Psoas muscle (tissue), 8 donors: ENCODE data around the gene MRPL55. TPM values are rescaled to one million over a fixed set of nuclear protein-coding genes. Genes with fewer than 3 reads are reported as not detected.

Experiments used
- ATAC-seq, 4 donors: fragments of 200-7000 bp; cut with Tn5 transposase; one replicate each; pipeline ENCODE4 v1.9.1; 2020; ENCODE audit warnings: moderate library complexity in 3 of 4, mild to moderate bottlenecking in 2 of 4
- DNase-seq, 2 donors: peaks; one replicate each; pipeline ENCODE4 v3.0.0-alpha.2; 2020
- H3K27ac ChIP-seq: fragments of 200-600 bp; one replicate; pipeline ENCODE4 v1.8.0; 2022
- H3K27me3 ChIP-seq, 3 donors: fragments of 200-600 bp in 1 of 3; one replicate each; pipeline versions ENCODE4 v1.6.1 to v1.8.0; 2013 to 2022; ENCODE audit warnings: low read length in 2 of 3, mild to moderate bottlenecking in 2 of 3, moderate library complexity in 1 of 3; ENCODE audit not compliant: insufficient read depth in 3 of 3
- H3K36me3 ChIP-seq, 2 donors: fragments of 200-600 bp in 1 of 2; one replicate each; pipeline versions ENCODE4 v1.6.1 to v1.8.0; 2013 to 2022; ENCODE audit warnings: low read depth in 1 of 2, mild to moderate bottlenecking in 1 of 2, moderate library complexity in 1 of 2; ENCODE audit not compliant: insufficient read depth in 1 of 2
- H3K4me1 ChIP-seq: fragments of 200-600 bp; one replicate; pipeline ENCODE4 v1.8.0; 2022
- H3K4me3 ChIP-seq: fragments of 200-600 bp; one replicate; pipeline ENCODE4 v1.8.0; 2022; ENCODE audit warnings: mild to moderate bottlenecking
- H3K9me3 ChIP-seq: fragments of 200-600 bp; one replicate; pipeline ENCODE4 v1.8.0; 2022
- WGBS, 3 donors: extraction: QIAGEN DNeasy Blood & Tissue Kit; methylation state at CpG; one replicate each; pipeline versions ENCODE4 v1.1.6 to v1.1.7; 2013; 5-methylcytosine and 5-hydroxymethylcytosine counted together
- intact Hi-C, 2 donors: fragments of 100-400 bp; cut with DNase I; formaldehyde crosslinking; loops; one replicate each; pipeline versions ENCODE4 v1.11.0 to v1.14.2; 2022
- polyA plus RNA-seq, 3 donors: library from polyadenylated mRNA; stranded (reverse); fragments of 200-250 nt; gene quantifications; one replicate each; pipeline ENCODE4 v1.2.3, GENCODE V29; 2013
- total RNA-seq, 4 donors: library from RNA; stranded (reverse); fragmentation: NEBNext Ultra II Directional in 2 of 4; extraction: Animal tissue kit (Norgen Biotek cat#: 25700) in 2 of 4; gene quantifications; one replicate each; pipeline versions ENCODE4 v1.2.1 to v1.2.4, GENCODE V29; 2021 to 2023
- TF ChIP-seq, protein P1 (sequence below): fragments of 200-600 bp; IDR thresholded peaks from one replicate; pipeline ENCODE4 v1.8.0; 2022; ENCODE audit warnings: antibody characterized with exemption
- donor health status: healthy with polysubstance abuse.
- donor health status: DM: no; HTN: no; CAD: no; lungs with moderate emphysema.
- donor health status: Bipolar disorder and iron deficiency.
- donor health status: healthy.
- donor health status: DM: yes; HTN: yes; CAD: no.
- donor health status: DM: no; HTN: no; CAD: no.
- donor health status: DM: no; HTN: no; CAD: no.
- donor health status: DM: yes; HTN: yes; CAD: no.

The MRPL55 gene
- total and polyA plus RNA-seq, 7 donors: 35.7 to 86.2 (median 43.4) TPM

DNA sequence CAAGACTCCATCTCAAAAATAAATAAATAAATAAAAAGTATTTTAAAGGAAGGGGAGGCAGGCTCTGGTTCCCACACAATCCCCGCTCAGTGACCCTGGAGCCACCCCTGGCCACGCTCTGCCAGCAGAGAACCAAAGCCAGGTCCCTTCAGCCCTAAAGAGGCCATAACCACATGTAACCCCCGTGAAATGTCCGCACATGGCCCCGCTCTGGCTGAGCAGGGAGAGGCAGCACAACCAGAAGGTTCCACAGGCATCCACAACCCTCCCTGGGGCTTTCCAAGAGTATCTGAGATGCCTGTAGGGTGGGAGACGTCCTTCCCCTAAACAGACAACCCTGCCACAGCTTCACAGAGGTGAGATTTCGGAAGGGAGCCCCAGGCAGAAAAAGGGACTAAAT lies 28.0 kb downstream of the MRPL55 start:
- TF ChIP-seq, protein P1, sequence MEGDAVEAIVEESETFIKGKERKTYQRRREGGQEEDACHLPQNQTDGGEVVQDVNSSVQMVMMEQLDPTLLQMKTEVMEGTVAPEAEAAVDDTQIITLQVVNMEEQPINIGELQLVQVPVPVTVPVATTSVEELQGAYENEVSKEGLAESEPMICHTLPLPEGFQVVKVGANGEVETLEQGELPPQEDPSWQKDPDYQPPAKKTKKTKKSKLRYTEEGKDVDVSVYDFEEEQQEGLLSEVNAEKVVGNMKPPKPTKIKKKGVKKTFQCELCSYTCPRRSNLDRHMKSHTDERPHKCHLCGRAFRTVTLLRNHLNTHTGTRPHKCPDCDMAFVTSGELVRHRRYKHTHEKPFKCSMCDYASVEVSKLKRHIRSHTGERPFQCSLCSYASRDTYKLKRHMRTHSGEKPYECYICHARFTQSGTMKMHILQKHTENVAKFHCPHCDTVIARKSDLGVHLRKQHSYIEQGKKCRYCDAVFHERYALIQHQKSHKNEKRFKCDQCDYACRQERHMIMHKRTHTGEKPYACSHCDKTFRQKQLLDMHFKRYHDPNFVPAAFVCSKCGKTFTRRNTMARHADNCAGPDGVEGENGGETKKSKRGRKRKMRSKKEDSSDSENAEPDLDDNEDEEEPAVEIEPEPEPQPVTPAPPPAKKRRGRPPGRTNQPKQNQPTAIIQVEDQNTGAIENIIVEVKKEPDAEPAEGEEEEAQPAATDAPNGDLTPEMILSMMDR: no peak
- H3K27me3 ChIP-seq: peaks cover 0 to under 1% (median 0%) of the 10 kb centered on the region in 3 donors
- DNase-seq (peak; percentile 11 to 56), ATAC-seq (no peak)
- peaks cover 30% of the 10 kb centered on the region for H3K4me1 ChIP-seq
- 71 to 83% (median 72%) methylated on average over 7 of the region's 7 CpGs for WGBS, 3 donors
- intact Hi-C loops: loop anchor here in 1 of 2 donors (10.0 kb wide), 1 partner anchor 346 kb away; the partner anchor contains the start of genes JMJD4 and SNAP47
- no peaks in the 10 kb centered on the region for H3K36me3 ChIP-seq
- H3K4me3 ChIP-seq: peak overlapping the region; percentile 99
- H3K27ac ChIP-seq: no peak overlapping the region
- H3K9me3 ChIP-seq: no peaks in the 10 kb centered on the region

GRCh38 chr1:228079601-228080263 lies 29.4 kb downstream of the MRPL55 start:
- TF ChIP-seq, protein P1: no peak
- intact Hi-C loops: loop anchor here in 1 of 2 donors (10.0 kb wide), 2 partner anchors 315 to 345 kb away; partner anchors contain the start of genes JMJD4 and SNAP47
- WGBS, 3 donors: 87 to 95% (median 91%) methylated on average over 7 of the region's 7 CpGs

GRCh38 chr1:228079013-228079412 lies 30.1 kb downstream of the MRPL55 start:
- DNase-seq (peak in 1 of 2 donors; percentile 5), ATAC-seq (no peak)
- Histone ChIP-seq H3K27me3 (peaks cover 0 to 14% (median 4%) of the 10 kb centered on the region in 3 donors), H3K36me3 (no peaks in the 10 kb centered on the region), H3K9me3 (no peaks in the 10 kb centered on the region), H3K27ac (no peak overlapping the region), H3K4me1 (peaks cover 10% of the 10 kb centered on the region), H3K4me3 (no peak overlapping the region)
- intact Hi-C loops: loop anchor here in 1 of 2 donors (10.0 kb wide), 1 partner anchor 314 kb away; no protein-coding TSS in a partner anchor
- WGBS, 3 donors: 80 to 87% (median 83%) methylated on average over 7 of the region's 7 CpGs
- TF ChIP-seq, protein P1: no peak

More at GRCh38 chr1:228079601-228080263, 29.4 kb downstream of the MRPL55 start:
- Histone ChIP-seq H3K4me3 (no peak overlapping the region), H3K9me3 (no peaks in the 10 kb centered on the region), H3K27me3 (peaks cover 0 to 9% (median 2%) of the 10 kb centered on the region in 3 donors), H3K4me1 (peaks cover 16% of the 10 kb centered on the region), H3K36me3 (no peaks in the 10 kb centered on the region), H3K27ac (no peak overlapping the region)
- ATAC-seq: no peak
- peak; percentile 12 to 32 for DNase-seq

- no peak for ATAC-seq
- peak in 1 of 2 donors; percentile 37 for DNase-seq
- 50 to 59% (median 54%) methylated on average over 10 of the region's 10 CpGs for WGBS, 3 donors
- H3K4me3 ChIP-seq: no peak overlapping the region
- TF ChIP-seq, protein P1: no peak
- H3K27ac ChIP-seq: no peak overlapping the region
- intact Hi-C loops: loop anchor here in 1 of 2 donors (10.0 kb wide), 1 partner anchor 313 kb away; no protein-coding TSS in a partner anchor
- no peaks in the 10 kb centered on the region for H3K9me3 ChIP-seq
- peaks cover 0 to 22% (median 4%) of the 10 kb centered on the region in 3 donors for H3K27me3 ChIP-seq
- H3K36me3 ChIP-seq: no peaks in the 10 kb centered on the region
- peaks cover 10% of the 10 kb centered on the region for H3K4me1 ChIP-seq
These were observed 31.4 kb downstream of the MRPL55 start for GRCh38 chr1:228077565-228078330.
